OCI-LY3 (cell line): ENCODE data around the gene SFSWAP.

Source experiments
- CTCF ChIP-seq: fragments of 200-600, 300-600 bp; sonication (generic); IDR thresholded peaks from 2 replicates; pipeline ENCODE4 v1.5.1; 2014; ENCODE audit warnings: antibody characterized with exemption, low read length, low read depth
- EZH2phosphoT487 ChIP-seq: fragments of 200-600 bp; shearing (Covaris generic); IDR thresholded peaks from 2 replicates; pipeline ENCODE4 v1.6.1; 2018; ENCODE audit warnings: antibody characterized with exemption, mixed run types, low read depth

GRCh38 chr12:131725503-131725902 is 14.6 kb downstream of the SFSWAP start:
- TF ChIP-seq CTCF (no peak), EZH2phosphoT487 (no peak)
